Loucy (cell line): ENCODE results near the gene KAT2B.

Experiments used
- CTCF ChIP-seq: fragments of 200-600 bp; sonication (generic); conservative IDR thresholded peaks from 2 replicates; pipeline ENCODE4 v1.5.1; 2014; ENCODE audit warnings: mild to moderate bottlenecking, antibody characterized with exemption, low read length
- EZH2phosphoT487 ChIP-seq: fragments of 200-600 bp; IDR thresholded peaks from 2 replicates; pipeline ENCODE4 v1.6.1; 2018; ENCODE audit warnings: antibody characterized with exemption, mild to moderate bottlenecking, moderate library complexity, borderline replicate concordance

GRCh38 chr3:20075197-20075596 lies 35.0 kb downstream of the KAT2B start:
- TF ChIP-seq CTCF, result no peak
- TF ChIP-seq EZH2phosphoT487, result no peak
